Stomach (tissue), 4 donors: Measurements from ENCODE around the gene C1orf35.

Source experiments
- POLR2AphosphoS5 ChIP-seq, 3 donors: sonication (generic); formaldehyde crosslinking; IDR thresholded peaks; one replicate each; pipeline ENCODE4 v1.6.1; 2016; ENCODE audit warnings: antibody characterized with exemption in 3 of 3
- TF ChIP-seq, protein P1 (sequence below), 7 experiments: fragments of 450-650 bp in 4 of 7; fragments of 200-600 bp in 3 of 7; sonication (generic) in 3 of 7; IDR thresholded peaks; one replicate each; pipeline ENCODE4 v1.5.1; 2016 to 2019; ENCODE audit warnings: antibody characterized with exemption in 7 of 7, control low read depth in 2 of 7, mild to moderate bottlenecking in 1 of 7

DNA sequence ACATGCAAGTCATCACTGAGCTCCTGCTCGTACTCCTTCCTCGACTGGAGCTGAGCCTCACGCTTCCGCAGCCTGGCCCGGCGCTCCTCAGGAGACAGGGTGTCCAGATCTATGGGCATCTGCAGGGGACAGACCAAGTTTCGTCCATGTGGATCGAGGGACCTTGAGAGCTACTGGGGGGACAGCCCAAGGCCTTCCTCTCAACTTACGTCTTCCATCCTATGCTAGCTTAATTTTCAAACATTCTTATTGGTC is 3.6 kb upstream of the C1orf35 start:
- TF ChIP-seq, protein P1, sequence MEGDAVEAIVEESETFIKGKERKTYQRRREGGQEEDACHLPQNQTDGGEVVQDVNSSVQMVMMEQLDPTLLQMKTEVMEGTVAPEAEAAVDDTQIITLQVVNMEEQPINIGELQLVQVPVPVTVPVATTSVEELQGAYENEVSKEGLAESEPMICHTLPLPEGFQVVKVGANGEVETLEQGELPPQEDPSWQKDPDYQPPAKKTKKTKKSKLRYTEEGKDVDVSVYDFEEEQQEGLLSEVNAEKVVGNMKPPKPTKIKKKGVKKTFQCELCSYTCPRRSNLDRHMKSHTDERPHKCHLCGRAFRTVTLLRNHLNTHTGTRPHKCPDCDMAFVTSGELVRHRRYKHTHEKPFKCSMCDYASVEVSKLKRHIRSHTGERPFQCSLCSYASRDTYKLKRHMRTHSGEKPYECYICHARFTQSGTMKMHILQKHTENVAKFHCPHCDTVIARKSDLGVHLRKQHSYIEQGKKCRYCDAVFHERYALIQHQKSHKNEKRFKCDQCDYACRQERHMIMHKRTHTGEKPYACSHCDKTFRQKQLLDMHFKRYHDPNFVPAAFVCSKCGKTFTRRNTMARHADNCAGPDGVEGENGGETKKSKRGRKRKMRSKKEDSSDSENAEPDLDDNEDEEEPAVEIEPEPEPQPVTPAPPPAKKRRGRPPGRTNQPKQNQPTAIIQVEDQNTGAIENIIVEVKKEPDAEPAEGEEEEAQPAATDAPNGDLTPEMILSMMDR (IDR thresholded peaks at IDR 0.05) = no peak
- no peak for TF ChIP-seq POLR2AphosphoS5 (IDR thresholded peaks at IDR 0.05)
